Measurements from ENCODE around the gene DDC. TPM values are rescaled to one million over a fixed set of nuclear protein-coding genes. Genes with fewer than 3 reads are reported as not detected.

Gene DDC
- total and polyA plus RNA-seq, 4 donors = 0.23 to 3.1 (median 1.6) TPM

DNA sequence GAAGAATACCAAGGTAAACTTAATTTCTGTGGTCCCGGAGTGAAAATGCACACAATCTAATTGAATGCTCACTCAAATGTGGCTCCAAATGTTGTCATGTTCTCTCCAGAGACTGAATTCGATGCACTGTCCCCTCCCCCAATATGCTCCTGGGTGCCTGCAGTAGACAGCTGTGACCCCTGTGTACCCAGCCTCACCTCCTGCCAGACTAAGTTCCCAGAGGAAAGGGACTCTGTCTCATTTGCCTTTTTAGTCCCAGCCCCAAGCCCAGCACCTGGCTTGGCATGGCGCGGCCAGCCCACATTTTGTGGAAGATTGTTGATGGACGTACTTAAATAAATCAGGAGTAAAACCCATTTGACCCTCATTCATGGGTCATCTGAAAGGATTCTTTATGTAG lies 93.2 kb downstream of the DDC start:
- Histone ChIP-seq H3K9ac (ENCODE audit: insufficient read depth in 1 of 2, low read length in 2 of 2) (no peak overlapping the region), H3K4me1 (ENCODE audit: control insufficient read depth in 5 of 5, insufficient read depth in 5 of 5, low read length in 5 of 5) (peaks cover 0 to 2% (median 0%) of the 10 kb centered on the region in 5 donors), H3K27ac (ENCODE audit: low read depth in 1 of 2, low read length in 1 of 2) (no peak overlapping the region), H3K9me3 (ENCODE audit: control insufficient read depth in 4 of 4, insufficient read depth in 3 of 4, low read length in 3 of 4) (no peaks in the 10 kb centered on the region), H3K4me3 (no peak overlapping the region), H3K36me3 (ENCODE audit: control insufficient read depth in 4 of 4, insufficient read depth in 4 of 4, low read length in 4 of 4) (no peaks in the 10 kb centered on the region), H3K27me3 (ENCODE audit: control insufficient read depth in 3 of 3, insufficient read depth in 3 of 3, low read length in 2 of 3) (no peaks in the 10 kb centered on the region)
- WGBS, 2 donors = 94 to 97% methylated on average over 5 of the region's 5 CpGs
- TF ChIP-seq, protein P1, sequence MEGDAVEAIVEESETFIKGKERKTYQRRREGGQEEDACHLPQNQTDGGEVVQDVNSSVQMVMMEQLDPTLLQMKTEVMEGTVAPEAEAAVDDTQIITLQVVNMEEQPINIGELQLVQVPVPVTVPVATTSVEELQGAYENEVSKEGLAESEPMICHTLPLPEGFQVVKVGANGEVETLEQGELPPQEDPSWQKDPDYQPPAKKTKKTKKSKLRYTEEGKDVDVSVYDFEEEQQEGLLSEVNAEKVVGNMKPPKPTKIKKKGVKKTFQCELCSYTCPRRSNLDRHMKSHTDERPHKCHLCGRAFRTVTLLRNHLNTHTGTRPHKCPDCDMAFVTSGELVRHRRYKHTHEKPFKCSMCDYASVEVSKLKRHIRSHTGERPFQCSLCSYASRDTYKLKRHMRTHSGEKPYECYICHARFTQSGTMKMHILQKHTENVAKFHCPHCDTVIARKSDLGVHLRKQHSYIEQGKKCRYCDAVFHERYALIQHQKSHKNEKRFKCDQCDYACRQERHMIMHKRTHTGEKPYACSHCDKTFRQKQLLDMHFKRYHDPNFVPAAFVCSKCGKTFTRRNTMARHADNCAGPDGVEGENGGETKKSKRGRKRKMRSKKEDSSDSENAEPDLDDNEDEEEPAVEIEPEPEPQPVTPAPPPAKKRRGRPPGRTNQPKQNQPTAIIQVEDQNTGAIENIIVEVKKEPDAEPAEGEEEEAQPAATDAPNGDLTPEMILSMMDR (IDR thresholded peaks at IDR 0.05; ENCODE audit: control extremely low read depth, extremely low read depth) = no peak
- ATAC-seq (ENCODE audit: insufficient read depth, low FRiP score) = no peak
- DNase-seq = no peak

DNA sequence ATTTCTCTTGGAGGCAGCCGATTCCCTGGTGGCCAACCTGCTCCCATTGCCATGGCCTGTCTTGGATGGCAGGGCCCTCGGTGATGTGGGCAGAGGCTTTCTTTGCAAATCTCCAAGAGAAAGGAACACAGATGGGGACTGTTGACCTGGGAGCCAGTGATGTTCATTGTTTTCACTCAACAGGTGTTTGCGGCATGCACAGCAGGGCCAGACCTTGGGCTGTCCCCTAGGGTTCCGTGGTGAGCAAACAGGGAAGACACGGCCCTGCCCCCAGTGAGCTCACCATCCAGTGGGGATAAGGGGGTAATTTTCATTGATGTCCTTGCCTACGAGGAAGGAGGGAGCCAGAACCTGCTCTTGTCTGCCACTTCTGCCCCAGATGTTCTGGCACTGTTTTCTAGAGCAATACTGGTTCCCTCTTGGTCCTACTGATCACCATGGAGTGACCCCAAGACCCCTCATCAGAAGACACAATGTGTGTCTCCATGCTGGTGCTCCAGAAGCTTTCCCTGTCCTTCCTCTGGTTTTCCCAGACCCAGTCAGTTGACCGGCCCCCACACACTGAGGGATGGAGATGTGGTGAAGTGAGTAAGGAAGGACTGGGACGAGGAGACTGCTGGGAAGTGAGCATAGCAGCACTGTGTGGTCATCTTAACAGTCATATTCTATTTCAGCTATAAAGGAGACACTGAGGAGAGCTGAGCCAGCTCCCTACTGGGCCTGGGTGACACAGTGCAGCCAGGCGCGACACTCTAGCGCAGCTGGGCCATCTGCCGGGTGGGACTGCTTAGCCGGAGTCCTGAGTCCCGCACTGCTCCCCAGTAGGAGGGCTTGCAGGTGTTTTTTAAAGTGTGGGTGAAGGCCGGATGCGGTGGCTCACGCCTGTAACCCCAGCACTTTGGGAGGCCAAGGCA lies 94.7 kb downstream of the DDC start:
- peaks cover 0 to 2% (median 0%) of the 10 kb centered on the region in 5 donors for H3K4me1 ChIP-seq (ENCODE audit: control insufficient read depth in 5 of 5, insufficient read depth in 5 of 5, low read length in 5 of 5)
- no peaks in the 10 kb centered on the region for H3K36me3 ChIP-seq (ENCODE audit: control insufficient read depth in 4 of 4, insufficient read depth in 4 of 4, low read length in 4 of 4)
- H3K4me3 ChIP-seq = no peak overlapping the region
- no peak overlapping the region for H3K27ac ChIP-seq (ENCODE audit: low read depth in 1 of 2, low read length in 1 of 2)
- H3K9me3 ChIP-seq (ENCODE audit: control insufficient read depth in 4 of 4, insufficient read depth in 3 of 4, low read length in 3 of 4) = no peaks in the 10 kb centered on the region
- TF ChIP-seq, protein P1 (IDR thresholded peaks at IDR 0.05; ENCODE audit: control extremely low read depth, extremely low read depth) = no peak
- DNase-seq (no peak), ATAC-seq (ENCODE audit: insufficient read depth, low FRiP score) (no peak)
- 94 to 95% methylated on average over 17 of the region's 17 CpGs for WGBS, 2 donors
- no peaks in the 10 kb centered on the region for H3K27me3 ChIP-seq (ENCODE audit: control insufficient read depth in 3 of 3, insufficient read depth in 3 of 3, low read length in 2 of 3)
- H3K9ac ChIP-seq (ENCODE audit: insufficient read depth in 1 of 2, low read length in 2 of 2) = no peak overlapping the region

DNA sequence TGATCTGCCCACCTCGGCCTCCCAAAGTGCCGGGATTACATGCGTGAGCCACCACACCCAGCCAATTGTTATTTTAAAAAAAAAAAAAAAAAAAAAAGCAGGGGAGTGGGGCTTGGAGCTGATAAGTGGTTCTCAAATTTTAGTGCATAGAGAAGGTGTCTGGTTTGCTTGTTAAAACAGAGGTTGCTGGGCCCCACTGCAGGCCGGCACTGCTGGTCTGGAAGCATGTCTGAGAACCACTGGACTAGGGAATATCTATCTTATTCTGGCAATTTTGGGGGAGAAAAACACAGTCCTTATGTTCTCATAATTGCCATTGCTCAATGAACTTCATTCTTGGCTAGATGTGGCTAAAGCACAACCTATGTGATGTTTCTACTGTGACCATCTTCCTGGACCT lies 96.0 kb downstream of the DDC start:
- Histone ChIP-seq H3K27ac (ENCODE audit: low read depth in 1 of 2, low read length in 1 of 2) (no peak overlapping the region), H3K4me1 (ENCODE audit: control insufficient read depth in 5 of 5, insufficient read depth in 5 of 5, low read length in 5 of 5) (peaks cover 0 to 2% (median 0%) of the 10 kb centered on the region in 5 donors), H3K9ac (ENCODE audit: insufficient read depth in 1 of 2, low read length in 2 of 2) (no peak overlapping the region), H3K9me3 (ENCODE audit: control insufficient read depth in 4 of 4, insufficient read depth in 3 of 4, low read length in 3 of 4) (no peaks in the 10 kb centered on the region), H3K36me3 (ENCODE audit: control insufficient read depth in 4 of 4, insufficient read depth in 4 of 4, low read length in 4 of 4) (no peaks in the 10 kb centered on the region), H3K4me3 (no peak overlapping the region), H3K27me3 (ENCODE audit: control insufficient read depth in 3 of 3, insufficient read depth in 3 of 3, low read length in 2 of 3) (no peaks in the 10 kb centered on the region)
- TF ChIP-seq, protein P1 (IDR thresholded peaks at IDR 0.05; ENCODE audit: control extremely low read depth, extremely low read depth) = no peak
- WGBS, 2 donors = 95 to 98% methylated on average over 4 of the region's 4 CpGs
- ATAC-seq (ENCODE audit: insufficient read depth, low FRiP score) = no peak
- no peak for DNase-seq
